GM15510 (cell line): Measurements from ENCODE around the gene PDGFC.

ENCODE experiments used
- POLR2A ChIP-seq: IDR thresholded peaks from 3 replicates; pipeline ENCODE4 v1.6.1; 2011; ENCODE audit warnings: borderline replicate concordance; ENCODE audit not compliant: insufficient read length; ENCODE audit errors: extremely low read depth

PDGFC gene

DNA sequence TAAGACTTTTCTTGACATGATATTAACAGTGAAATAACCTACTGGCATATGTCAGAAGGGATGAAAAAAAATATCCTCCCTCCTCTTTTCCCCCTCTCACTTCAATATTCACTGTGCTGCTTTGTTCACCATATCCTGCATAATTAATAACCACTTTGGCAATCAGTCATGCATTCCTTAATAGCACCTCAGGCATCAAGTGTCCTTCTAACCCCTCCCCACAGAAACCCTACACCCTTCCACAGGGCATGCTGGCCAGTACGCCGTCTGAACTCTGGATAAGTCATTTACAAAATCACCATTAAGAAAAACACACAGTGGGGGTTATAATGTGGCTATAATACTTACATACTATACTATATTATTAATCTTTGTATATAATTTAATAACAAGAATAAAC is 165.9 kb downstream of the PDGFC start:
- TF ChIP-seq POLR2A: no peak

GRCh38 chr4:156803056-156803455 is 168.5 kb downstream of the PDGFC start:
- TF ChIP-seq POLR2A: no peak

DNA sequence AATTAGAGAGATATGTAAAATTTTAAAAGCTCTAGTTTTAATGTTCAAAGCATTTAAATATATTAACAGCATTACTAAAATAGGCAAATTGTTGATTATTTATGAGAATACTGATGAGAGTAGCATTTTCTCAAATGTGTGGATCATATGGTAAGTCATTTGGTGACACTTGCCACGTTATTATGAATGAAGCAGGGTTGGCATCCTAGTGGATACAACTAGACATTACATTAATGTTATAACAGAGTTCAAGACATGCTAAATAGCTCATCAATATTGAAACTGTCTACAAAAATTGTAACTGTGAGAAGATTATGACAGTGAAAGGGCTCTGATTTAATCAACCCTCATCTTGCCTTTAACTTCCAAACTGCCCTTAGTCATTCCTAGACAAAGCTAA is 171.1 kb downstream of the PDGFC start:
- no peak for TF ChIP-seq POLR2A

DNA sequence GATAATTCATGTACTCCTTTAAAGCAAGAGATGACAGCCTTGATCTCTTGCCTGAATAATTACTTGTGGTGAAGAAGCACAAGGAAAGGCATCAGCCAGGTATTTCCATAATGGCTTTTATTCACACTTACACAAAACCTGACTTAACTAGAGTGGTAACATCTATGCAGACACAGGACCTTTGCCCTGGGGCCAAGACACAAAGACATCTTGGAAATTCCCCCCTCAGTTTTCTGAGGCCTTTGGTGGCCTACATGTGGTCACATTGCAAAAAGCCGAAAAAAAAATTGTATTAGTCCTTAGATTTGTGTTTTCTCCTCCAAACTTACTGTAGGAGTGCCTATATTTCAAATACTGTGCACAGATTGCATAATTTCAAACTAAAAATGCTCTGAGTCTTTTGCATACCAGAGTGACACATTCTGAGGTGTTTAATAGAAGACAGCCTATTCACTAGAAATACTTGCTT is 172.4 kb downstream of the PDGFC start:
- no peak for TF ChIP-seq POLR2A

- no peak for TF ChIP-seq POLR2A
These were observed 173.2 kb downstream of the PDGFC start for GRCh38 chr4:156798438-156798837.

DNA sequence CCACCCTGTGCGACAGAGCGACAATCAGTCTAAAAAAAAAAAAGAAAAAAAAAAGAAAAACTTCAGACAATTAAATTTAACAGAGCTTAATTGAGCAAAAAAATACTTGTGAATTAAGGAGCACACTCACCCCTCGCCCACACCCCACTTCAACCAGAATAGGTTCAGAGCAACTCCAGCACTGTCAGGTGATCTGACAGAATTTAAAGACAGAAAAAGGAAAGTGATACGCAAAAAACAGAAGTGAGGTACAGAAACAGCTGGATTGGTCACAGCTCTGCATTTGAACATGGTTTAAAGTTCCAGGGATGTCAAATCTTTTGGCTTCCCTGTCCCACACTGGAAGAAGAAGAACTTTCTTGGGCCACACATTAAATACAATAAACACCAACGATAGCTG is 174.4 kb downstream of the PDGFC start:
- TF ChIP-seq POLR2A: no peak

GRCh38 chr4:156795727-156796126 is 175.9 kb downstream of the PDGFC start:
- no peak for TF ChIP-seq POLR2A

- no peak for TF ChIP-seq POLR2A
These were observed 176.7 kb downstream of the PDGFC start for GRCh38 chr4:156794863-156795262.

GRCh38 chr4:156792462-156793085 is 179.0 kb downstream of the PDGFC start:
- TF ChIP-seq POLR2A: no peak

DNA sequence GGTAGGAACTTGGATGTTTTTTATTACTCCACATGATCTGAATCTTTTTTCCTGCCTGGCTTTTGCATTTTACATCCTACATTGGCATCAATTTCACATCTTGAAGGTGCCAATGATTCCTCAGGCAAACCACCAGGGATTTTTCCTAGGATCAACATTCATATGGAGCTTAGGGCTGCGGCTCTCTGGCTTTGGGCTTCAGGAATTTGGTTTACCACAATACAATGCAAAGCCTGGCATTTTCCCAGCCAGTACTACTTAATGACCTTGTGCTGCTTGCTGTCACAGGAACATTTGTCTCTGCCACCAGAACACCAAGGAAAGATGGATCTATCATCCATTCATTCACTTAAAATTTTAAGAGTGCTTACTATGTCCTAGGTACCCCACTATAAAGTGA is 180.7 kb downstream of the PDGFC start:
- TF ChIP-seq POLR2A: no peak

DNA sequence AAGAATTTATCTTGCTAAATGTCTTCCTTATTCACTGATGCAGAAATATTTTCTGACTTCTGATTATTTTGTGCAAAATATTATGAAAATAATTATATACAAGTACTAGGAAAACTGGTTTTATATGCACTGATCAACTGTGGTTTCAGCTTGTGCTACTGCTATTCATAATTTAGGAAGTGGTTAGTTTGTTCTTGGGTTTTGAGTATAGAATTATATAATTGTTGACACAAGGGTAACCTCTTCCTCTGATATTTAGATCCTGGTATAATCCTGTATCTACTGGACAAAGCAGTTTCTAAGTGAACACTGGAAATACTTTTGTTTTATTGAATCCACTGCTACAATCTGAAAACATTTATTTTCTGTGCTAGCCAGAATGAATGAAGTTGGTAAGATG is 182.8 kb downstream of the PDGFC start:
- no peak for TF ChIP-seq POLR2A

- TF ChIP-seq POLR2A: no peak
These were observed 184.9 kb downstream of the PDGFC start for GRCh38 chr4:156786713-156787112.

DNA sequence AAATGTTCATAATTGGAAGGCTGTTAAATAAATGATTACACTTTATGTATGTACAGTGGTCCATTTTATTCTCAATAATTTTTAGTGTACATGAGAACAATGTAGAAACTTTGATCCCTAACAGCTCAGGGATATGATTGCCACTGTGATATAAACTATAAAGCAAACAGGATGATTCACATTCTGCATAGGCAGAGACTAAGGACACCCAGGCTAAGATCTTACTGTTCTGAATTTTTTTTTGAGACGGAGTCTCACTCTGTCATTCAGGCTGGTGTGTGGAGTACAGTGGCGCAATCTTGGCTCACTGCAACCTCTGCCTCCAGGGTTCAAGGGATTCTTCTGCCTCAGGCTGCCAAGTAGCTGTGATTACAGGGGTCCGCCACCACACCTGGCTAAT is 186.6 kb downstream of the PDGFC start:
- TF ChIP-seq POLR2A: no peak

GRCh38 chr4:156783966-156784365 is 187.6 kb downstream of the PDGFC start:
- no peak for TF ChIP-seq POLR2A

GRCh38 chr4:156782491-156782890 is 189.1 kb downstream of the PDGFC start:
- TF ChIP-seq POLR2A: no peak

- TF ChIP-seq POLR2A: no peak
These were observed 189.7 kb downstream of the PDGFC start for GRCh38 chr4:156781852-156782251.

GRCh38 chr4:156779774-156780173 is 191.8 kb downstream of the PDGFC start:
- no peak for TF ChIP-seq POLR2A
